Transverse colon (tissue), 3 donors: ENCODE data around the gene ANKRD10.

Experiments
- POLR2A ChIP-seq: fragments of 450-650 bp; IDR thresholded peaks from one replicate; pipeline ENCODE4 v1.6.1; 2016; ENCODE audit warnings: antibody characterized with exemption, mild to moderate bottlenecking, moderate library complexity
- TF ChIP-seq, protein P1 (sequence below), 5 experiments: fragments of 200-600 bp in 3 of 5; fragments of 450-650 bp in 2 of 5; sonication (generic) in 3 of 5; IDR thresholded peaks; 1 replicate in 2 of 5; 2 replicates in 3 of 5; pipeline ENCODE4 v1.5.1; 2016 to 2017; ENCODE audit warnings: antibody characterized with exemption in 5 of 5, inconsistent platforms in 3 of 5, mild to moderate bottlenecking in 2 of 5, moderate library complexity in 1 of 5

GRCh38 chr13:110850840-110851239 is 64.0 kb downstream of the ANKRD10 start:
- TF ChIP-seq, protein P1, sequence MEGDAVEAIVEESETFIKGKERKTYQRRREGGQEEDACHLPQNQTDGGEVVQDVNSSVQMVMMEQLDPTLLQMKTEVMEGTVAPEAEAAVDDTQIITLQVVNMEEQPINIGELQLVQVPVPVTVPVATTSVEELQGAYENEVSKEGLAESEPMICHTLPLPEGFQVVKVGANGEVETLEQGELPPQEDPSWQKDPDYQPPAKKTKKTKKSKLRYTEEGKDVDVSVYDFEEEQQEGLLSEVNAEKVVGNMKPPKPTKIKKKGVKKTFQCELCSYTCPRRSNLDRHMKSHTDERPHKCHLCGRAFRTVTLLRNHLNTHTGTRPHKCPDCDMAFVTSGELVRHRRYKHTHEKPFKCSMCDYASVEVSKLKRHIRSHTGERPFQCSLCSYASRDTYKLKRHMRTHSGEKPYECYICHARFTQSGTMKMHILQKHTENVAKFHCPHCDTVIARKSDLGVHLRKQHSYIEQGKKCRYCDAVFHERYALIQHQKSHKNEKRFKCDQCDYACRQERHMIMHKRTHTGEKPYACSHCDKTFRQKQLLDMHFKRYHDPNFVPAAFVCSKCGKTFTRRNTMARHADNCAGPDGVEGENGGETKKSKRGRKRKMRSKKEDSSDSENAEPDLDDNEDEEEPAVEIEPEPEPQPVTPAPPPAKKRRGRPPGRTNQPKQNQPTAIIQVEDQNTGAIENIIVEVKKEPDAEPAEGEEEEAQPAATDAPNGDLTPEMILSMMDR (IDR thresholded peaks at IDR 0.05), result no peak
- no peak for TF ChIP-seq POLR2A
